SJCRH30 (cell line): ENCODE results near the gene NAT9. TPM values are rescaled to one million over a fixed set of nuclear protein-coding genes. Genes with fewer than 3 reads are reported as not detected.

ENCODE experiments used
- DNase-seq, 2 experiments: peaks; one replicate each; pipeline ENCODE4 v3.0.0-alpha.2; 2015 to 2020
- H3K27ac ChIP-seq: fragments of 250-450 bp; sonication (Bioruptor Pico); 2 replicates; pipeline ENCODE4 v1.5.1; 2020; ENCODE audit warnings: mild to moderate bottlenecking, moderate library complexity
- H3K27me3 ChIP-seq: fragments of 250-450 bp; sonication (Bioruptor Pico); 2 replicates; pipeline ENCODE4 v1.5.1; 2020; ENCODE audit warnings: mild to moderate bottlenecking, moderate library complexity
- H3K36me3 ChIP-seq: fragments of 250-450 bp; sonication (Bioruptor Pico); 2 replicates; pipeline ENCODE4 v1.5.1; 2020; ENCODE audit warnings: mild to moderate bottlenecking, moderate library complexity
- H3K4me1 ChIP-seq: fragments of 250-450 bp; sonication (Bioruptor Pico); 2 replicates; pipeline ENCODE4 v1.5.1; 2020; ENCODE audit warnings: mild to moderate bottlenecking, moderate library complexity
- H3K4me3 ChIP-seq: fragments of 250-450 bp; sonication (Bioruptor Pico); 2 replicates; pipeline ENCODE4 v1.5.1; 2020; ENCODE audit warnings: mild to moderate bottlenecking, moderate library complexity
- H3K9me3 ChIP-seq: fragments of 250-450 bp; sonication (Bioruptor Pico); replicated peaks from 2 replicates; pipeline ENCODE4 v1.5.1; 2020; ENCODE audit warnings: mild to moderate bottlenecking, moderate library complexity
- total RNA-seq: library from RNA; depleted of rRNA; stranded (reverse); fragments of >200 nt; shearing (Covaris generic); gene quantifications from 2 replicates; pipeline ENCODE4 v1.2.3, GENCODE V29; 2014

Gene NAT9
- total RNA-seq, 1 experiment from 2014 or later, result 50.1 TPM

GRCh38 chr17:74756891-74757290 is 19.3 kb downstream of the NAT9 start:
- Histone ChIP-seq H3K4me3 (no peak overlapping the region), H3K27me3 (no peaks in the 10 kb centered on the region), H3K4me1 (peaks cover 53% of the 10 kb centered on the region), H3K36me3 (no peaks in the 10 kb centered on the region), H3K27ac (peak overlapping the region; percentile 71; the same call in 1 of the 2 replicates), H3K9me3 (no peaks in the 10 kb centered on the region)
- no peak for DNase-seq

DNA sequence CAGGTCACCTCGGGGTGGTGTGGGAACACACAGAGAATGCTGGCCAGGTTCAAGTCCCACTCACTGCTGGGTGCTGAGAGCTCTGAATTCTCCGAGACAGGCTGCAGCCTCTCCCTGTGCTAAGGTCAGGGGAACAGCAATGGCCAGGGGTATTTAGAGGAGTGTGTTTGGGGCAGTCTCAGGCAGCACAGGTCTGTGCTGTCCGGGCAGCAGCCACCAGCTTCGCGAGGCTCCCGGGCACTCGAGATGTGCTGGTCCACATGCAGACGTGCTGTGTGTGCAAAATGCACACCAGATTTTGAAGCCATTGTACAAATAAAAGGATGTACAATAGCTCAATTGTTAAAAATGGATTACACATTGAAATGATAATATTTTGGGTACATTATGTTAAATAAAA is 20.6 kb downstream of the NAT9 start:
- Histone ChIP-seq H3K4me1 (peaks cover 47% of the 10 kb centered on the region), H3K27ac (no peak overlapping the region)

DNA sequence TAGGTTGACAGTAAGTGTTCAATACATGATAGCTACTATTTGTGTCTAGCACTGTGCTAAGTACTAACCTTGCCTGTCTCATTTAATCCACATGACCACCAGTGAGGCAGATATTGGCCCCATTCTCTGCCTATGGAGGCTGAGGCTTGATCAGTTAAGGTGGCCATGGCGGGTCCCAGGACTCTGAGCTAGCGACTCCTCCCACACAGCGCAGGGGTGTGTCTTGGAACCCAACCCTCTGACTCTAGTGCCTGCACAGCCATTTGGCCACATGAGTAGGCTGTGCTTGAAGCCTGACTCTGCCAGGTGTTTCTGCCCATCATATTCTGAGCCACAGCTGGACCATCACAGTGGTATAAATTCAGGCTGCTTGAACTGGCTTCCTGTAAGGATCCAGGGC is 21.3 kb downstream of the NAT9 start:
- H3K27ac ChIP-seq, result no peak overlapping the region
- no peaks in the 10 kb centered on the region for H3K27me3 ChIP-seq
- H3K9me3 ChIP-seq, result no peaks in the 10 kb centered on the region
- H3K36me3 ChIP-seq, result no peaks in the 10 kb centered on the region
- H3K4me1 ChIP-seq, result peaks cover 42% of the 10 kb centered on the region
- peak; percentile 76 to 90 for DNase-seq
- H3K4me3 ChIP-seq, result no peak overlapping the region

More for the DNA sequence above, 20.6 kb downstream of the NAT9 start:
- DNase-seq, result no peak
- Histone ChIP-seq H3K36me3 (no peaks in the 10 kb centered on the region), H3K9me3 (no peaks in the 10 kb centered on the region), H3K4me3 (no peak overlapping the region), H3K27me3 (no peaks in the 10 kb centered on the region)

DNA sequence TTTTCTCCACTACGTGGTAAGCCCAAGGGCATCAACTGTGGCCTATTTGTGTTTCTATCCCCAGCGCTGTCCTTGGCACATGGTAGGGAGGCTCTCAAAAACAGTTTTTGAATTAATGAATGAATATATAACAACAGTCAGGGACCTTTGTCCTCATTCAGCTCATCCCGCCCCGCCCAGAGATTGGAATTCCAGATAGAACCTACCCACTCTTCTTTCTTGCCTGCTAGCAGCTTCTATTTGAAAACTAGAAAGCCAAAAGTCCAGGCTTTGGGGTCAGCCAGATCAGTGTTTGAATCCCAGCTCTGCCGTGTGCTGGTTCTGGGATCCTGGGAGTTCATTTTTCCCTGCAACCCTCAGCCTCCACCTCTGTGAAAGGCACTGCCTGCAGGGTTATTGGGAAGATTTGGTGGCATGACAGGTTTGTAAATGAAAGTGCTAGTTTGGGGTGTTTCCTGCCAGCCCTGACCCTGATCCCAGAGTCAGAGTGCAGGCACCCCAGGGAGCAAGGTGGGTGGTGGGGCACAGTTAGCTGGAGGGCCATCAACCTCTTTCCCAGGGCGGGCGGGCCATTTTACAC is 23.2 kb downstream of the NAT9 start:
- DNase-seq, result no peak
- Histone ChIP-seq H3K9me3 (no peaks in the 10 kb centered on the region), H3K4me1 (peaks cover 23% of the 10 kb centered on the region), H3K4me3 (no peak overlapping the region), H3K27ac (no peak overlapping the region), H3K27me3 (no peaks in the 10 kb centered on the region), H3K36me3 (no peaks in the 10 kb centered on the region)

DNA sequence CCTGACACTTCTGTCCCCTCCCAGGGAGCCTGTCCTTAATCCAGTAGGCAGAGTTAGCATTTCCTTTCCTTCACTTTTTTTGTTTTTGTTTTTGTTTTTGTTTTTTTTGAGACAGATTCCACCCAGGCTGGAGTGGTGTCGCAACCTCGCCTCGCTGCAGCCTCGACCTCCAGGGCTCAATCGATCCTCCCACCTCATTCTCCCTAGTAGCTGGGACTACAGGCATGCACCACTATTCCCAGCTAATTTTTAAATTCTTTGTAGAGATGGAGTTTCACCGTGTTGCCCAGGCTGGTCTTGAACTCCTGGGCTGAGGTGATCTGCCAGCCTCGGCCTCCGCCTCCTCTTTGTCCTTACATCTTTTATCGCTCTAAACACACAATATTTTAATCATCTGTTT is 23.7 kb downstream of the NAT9 start:
- H3K27ac ChIP-seq, result no peak overlapping the region

GRCh38 chr17:74750327-74751069 is 25.6 kb downstream of the NAT9 start:
- peaks cover 10% of the 10 kb centered on the region; the same call in 1 of the 2 replicates for H3K4me1 ChIP-seq
- no peaks in the 10 kb centered on the region for H3K27me3 ChIP-seq
- H3K9me3 ChIP-seq, result no peaks in the 10 kb centered on the region
- no peak for DNase-seq
- H3K27ac ChIP-seq, result no peak overlapping the region
- no peaks in the 10 kb centered on the region for H3K36me3 ChIP-seq
- no peak overlapping the region; the same call in 1 of the 2 replicates for H3K4me3 ChIP-seq

More for the DNA sequence above, 23.7 kb downstream of the NAT9 start:
- no peak for DNase-seq
- Histone ChIP-seq H3K4me1 (peaks cover 18% of the 10 kb centered on the region), H3K4me3 (no peak overlapping the region), H3K9me3 (no peaks in the 10 kb centered on the region), H3K36me3 (no peaks in the 10 kb centered on the region), H3K27me3 (no peaks in the 10 kb centered on the region)

DNA sequence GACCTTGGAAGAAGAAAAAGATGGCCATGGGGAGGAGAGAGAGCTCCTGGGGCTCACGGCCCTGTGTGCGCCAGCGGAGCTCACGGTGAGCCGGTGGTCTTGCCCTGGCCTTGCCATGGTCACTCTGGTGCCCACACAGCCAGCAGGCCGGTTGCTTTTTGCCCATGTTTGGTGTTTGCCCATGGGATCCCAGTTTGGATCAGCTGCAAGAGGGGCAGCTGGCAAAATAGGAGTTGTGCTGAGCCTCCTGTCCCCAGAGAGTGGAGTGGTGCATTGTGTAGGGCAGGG is 26.2 kb downstream of the NAT9 start:
- Histone ChIP-seq H3K9me3 (no peaks in the 10 kb centered on the region), H3K4me3 (peak overlapping the region; percentile 70), H3K4me1 (peaks cover 6% of the 10 kb centered on the region; the same call in 1 of the 2 replicates), H3K36me3 (no peaks in the 10 kb centered on the region), H3K27ac (no peak overlapping the region), H3K27me3 (no peaks in the 10 kb centered on the region)
- DNase-seq, result no peak

DNA sequence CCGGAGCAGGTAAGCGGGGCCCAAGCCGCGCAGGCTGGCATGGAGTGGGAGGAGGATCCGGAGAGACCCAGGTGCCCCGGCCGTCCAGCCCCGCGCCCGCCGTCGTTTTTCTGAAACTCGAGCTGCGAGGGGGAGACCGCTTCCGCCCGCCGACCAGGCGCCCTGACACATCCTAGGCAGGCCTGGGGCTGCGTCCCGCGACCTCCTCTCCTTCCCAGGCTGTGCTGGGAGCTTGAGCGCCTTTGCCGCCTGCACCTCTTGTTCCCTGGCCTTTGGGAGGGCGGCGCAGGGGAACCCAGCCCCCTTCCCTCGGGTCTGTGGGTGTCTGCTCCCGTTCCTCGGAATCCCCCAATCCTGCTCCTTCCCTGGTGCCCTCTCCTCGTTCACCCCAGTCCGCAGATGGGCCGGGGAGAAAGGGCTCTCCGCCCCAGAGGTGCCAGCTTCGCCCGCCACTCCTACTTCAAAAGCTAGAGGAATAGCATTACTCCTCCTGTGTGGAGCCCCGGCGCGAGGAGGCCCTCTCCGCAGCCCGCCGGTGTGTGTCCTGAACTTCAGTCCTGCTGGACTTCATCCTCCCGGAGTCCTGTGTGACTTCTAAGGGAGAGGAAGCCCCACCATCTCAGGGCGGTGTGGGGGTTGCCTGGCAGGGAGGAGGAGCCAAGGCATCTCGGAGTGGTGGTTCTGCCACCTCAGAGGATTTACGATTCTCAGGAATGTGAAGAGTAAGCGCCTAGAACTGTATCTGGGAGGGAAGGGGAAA is 26.7 kb downstream of the NAT9 start:
- no peaks in the 10 kb centered on the region for H3K9me3 ChIP-seq
- H3K4me1 ChIP-seq, result peaks cover 8% of the 10 kb centered on the region; the same call in 1 of the 2 replicates
- no peak overlapping the region for H3K27ac ChIP-seq
- H3K4me3 ChIP-seq, result peak overlapping the region; percentile 70
- DNase-seq, result peak; percentile 57 to 59
- H3K36me3 ChIP-seq, result no peaks in the 10 kb centered on the region
- no peaks in the 10 kb centered on the region for H3K27me3 ChIP-seq

DNA sequence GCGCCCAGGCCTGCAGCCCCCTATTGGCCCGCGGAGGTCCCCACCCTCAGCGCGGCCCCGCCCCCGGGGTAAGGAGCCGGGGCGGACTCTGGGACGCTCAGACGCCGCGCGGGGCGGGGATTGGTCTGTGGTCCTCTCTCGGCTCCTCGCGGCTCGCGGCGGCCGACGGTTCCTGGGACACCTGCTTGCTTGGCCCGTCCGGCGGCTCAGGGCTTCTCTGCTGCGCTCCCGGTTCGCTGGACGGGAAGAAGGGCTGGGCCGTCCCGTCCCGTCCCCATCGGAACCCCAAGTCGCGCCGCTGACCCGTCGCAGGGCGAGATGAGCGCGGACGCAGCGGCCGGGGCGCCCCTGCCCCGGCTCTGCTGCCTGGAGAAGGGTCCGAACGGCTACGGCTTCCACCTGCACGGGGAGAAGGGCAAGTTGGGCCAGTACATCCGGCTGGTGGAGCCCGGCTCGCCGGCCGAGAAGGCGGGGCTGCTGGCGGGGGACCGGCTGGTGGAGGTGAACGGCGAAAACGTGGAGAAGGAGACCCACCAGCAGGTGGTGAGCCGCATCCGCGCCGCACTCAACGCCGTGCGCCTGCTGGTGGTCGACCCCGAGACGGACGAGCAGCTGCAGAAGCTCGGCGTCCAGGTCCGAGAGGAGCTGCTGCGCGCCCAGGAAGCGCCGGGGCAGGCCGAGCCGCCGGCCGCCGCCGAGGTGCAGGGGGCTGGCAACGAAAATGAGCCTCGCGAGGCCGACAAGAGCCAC is 27.4 kb downstream of the NAT9 start, which contains the start of gene NHERF1:
Gene NHERF1 (plus strand): TSS at position 100 of the 750 bp plus-strand sequence. CDS start 219 bp downstream, at position 319.
- Histone ChIP-seq H3K27ac (no peak within 1 kb of the TSS), H3K4me1 (peaks cover 8% of the 10 kb centered on the region; the same call in 1 of the 2 replicates), H3K36me3 (no peaks in the 10 kb centered on the region), H3K27me3 (no peaks in the 10 kb centered on the region), H3K9me3 (no peaks in the 10 kb centered on the region), H3K4me3 (peak within 1 kb of the TSS; percentile 70)
- DNase-seq, result peak; percentile 95 to 98

DNA sequence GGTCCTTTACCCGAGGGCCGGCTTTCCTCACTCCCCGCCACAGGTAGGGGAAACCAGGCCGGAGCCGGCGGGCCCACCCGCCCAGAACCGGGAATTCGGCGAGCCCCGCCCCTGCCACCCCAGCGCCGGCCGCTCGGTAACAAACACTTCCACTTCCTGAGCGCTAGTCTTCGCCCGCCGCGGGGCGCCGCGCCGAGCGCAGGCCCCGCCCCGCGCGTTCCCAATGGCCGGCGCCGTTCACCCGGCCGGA is 27.9 kb downstream of the NAT9 start:
- H3K9me3 ChIP-seq, result no peaks in the 10 kb centered on the region
- H3K27ac ChIP-seq, result no peak overlapping the region
- H3K4me1 ChIP-seq, result peaks cover 8% of the 10 kb centered on the region; the same call in 1 of the 2 replicates
- no peaks in the 10 kb centered on the region for H3K27me3 ChIP-seq
- H3K36me3 ChIP-seq, result no peaks in the 10 kb centered on the region
- H3K4me3 ChIP-seq, result peak overlapping the region; percentile 70
- DNase-seq, result no peak

- no peak overlapping the region for H3K27ac ChIP-seq
- H3K36me3 ChIP-seq, result no peaks in the 10 kb centered on the region
Observed at GRCh38 chr17:74746922-74747321, 29.2 kb downstream of the NAT9 start.

GRCh38 chr17:74746376-74746775 is 29.8 kb downstream of the NAT9 start:
- Histone ChIP-seq H3K36me3 (no peaks in the 10 kb centered on the region), H3K4me3 (no peak overlapping the region), H3K27me3 (no peaks in the 10 kb centered on the region), H3K9me3 (no peaks in the 10 kb centered on the region), H3K4me1 (peaks cover 11% of the 10 kb centered on the region; the same call in 1 of the 2 replicates), H3K27ac (no peak overlapping the region)
- DNase-seq, result no peak

More at GRCh38 chr17:74746922-74747321, 29.2 kb downstream of the NAT9 start:
- no peak for DNase-seq
- H3K9me3 ChIP-seq, result no peaks in the 10 kb centered on the region
- no peak overlapping the region for H3K4me3 ChIP-seq
- peaks cover 11% of the 10 kb centered on the region; the same call in 1 of the 2 replicates for H3K4me1 ChIP-seq
- H3K27me3 ChIP-seq, result no peaks in the 10 kb centered on the region

DNA sequence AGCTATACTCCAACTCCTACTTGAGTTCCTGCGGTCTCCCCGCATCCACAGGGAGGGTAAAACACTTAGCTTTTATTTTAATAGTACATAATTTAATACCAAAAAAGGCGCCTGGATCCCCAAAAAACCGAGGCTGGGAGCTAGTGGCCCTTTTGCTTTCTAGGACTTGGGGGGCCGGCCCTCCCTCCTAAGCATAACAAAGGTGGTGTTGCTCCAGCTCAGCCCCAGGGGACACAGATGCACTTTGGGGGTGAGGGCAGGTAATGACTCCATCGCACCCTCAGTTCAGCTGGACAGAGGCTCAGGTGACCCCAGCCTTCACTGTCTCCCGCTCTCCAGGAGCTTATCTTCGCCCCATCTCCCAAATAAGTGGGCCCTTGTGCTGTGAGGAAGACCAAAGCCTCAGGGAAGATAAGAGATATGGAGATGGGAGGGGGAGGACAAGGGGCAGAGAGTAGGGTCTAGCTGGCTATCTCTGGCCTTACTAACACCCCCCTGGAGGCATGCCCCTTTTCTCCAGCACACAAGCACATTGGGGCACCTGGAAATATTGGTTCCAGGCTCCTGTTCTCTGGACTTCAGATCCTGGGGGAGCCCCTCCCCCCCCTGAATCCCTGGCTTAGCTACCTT is 30.5 kb downstream of the NAT9 start:
- DNase-seq, result no peak
- Histone ChIP-seq H3K4me3 (no peak overlapping the region), H3K4me1 (peaks cover 11% of the 10 kb centered on the region; the same call in 1 of the 2 replicates), H3K36me3 (no peaks in the 10 kb centered on the region), H3K27me3 (no peaks in the 10 kb centered on the region), H3K27ac (no peak overlapping the region), H3K9me3 (no peaks in the 10 kb centered on the region)
